Activated T-cell treated with anti-CD3 and anti-CD28 coated beads for 1 hour (primary cell): ENCODE measurements around the gene LDB2.

Source experiments
- DNase-seq: peaks from one replicate; pipeline ENCODE4 v3.0.0-alpha.2; 2020; ENCODE audit warnings: low read depth

Gene LDB2

DNA sequence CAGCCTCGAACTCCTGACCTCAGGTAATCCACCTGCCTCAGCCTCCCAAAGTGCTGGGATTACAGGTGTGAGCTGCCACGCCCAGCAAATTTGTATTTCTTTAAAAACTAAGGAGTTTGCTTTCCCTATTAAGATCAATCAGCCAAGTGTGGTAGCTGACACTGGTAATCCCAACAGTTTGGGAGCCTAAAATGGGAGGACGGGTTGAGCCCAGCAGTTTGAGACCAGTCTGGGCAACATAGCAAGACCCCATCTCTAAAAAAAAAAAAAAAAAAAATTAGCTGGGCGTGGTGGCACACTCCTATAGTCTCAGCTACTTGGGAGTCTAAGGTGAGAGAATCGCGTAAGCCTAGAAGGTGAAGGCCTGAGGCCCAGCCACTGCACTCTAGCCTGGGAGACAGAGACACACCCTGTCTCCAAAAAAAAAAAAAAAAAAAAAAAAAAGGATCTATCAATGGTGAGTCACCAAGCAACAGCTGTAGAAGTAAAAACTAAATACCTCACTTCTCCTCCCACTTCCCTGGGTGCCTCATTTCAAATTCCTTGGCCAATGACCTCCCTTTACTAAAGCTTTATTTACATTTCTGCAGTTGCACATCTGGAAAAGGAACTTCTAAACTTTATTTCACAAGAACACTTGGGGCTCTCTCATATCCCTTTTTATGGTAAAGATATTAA, 54.5 kb downstream of the LDB2 start:
- no peak for DNase-seq

DNA sequence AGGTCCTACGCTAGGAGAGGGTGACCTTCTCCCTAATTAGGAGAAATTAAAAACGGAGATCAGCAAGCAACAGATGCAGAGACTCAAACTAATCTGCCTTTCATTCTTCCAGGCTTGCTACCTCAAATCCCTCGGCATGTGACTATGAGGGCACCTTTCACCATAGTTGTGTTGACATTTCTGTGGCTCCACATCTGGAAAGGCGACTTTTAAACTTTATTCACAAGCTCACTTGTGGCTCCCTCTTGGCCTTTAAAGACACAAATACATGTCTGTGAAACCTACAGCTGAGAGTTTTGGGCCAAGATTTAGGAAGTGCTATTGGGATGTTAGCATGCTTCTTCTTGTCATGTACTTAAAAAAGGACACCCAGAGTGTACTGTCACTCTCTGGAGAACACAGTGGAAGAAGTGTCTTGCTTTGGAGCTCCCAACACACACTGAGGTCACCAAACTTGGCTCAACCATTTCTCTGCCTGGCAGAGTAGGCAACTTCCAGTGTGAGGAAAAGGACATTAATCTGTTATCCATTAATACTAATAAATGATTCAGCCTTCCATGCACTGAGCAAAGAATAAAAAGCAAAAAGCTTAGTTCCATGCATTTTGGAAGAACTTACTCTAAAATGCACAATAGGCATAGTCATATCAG, 60.1 kb downstream of the LDB2 start:
- DNase-seq: no peak

DNA sequence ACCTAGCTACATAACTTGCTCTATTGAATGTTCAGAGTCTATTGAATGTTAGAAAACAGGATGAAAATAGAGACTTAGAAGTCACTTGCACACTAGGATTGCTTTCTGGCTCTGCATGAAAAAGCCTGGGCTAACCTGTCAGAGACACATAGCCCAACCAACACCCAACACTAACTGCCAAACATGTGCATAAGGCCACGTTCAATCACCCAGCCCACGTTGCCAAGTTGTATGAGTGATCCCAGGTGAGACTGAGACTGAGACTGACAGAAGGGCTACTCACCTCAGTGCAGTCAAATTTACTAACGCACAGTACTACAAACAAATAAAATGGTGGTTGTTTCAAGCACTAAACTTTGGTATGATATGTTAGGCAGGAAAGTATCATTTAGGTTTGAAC, 61.0 kb downstream of the LDB2 start:
- no peak for DNase-seq

DNA sequence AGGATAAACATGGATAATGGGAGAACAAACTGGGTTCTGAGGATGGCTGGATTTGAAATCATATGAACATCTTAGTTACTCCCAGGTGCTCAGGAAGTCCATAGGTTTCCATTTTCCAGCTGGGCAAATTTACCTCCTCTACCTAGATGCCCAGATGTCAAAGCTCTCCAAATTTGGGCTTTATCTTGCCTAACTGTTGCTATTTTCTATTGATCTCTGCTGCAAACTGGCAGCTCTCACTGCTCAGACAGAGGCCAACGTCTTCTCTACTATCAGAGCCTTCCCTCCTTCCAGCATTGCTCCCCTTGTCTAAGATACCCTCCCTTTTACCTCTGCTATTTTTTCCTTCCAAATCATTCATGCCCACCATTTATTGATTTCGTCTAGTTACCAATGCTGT, 62.1 kb downstream of the LDB2 start:
- no peak for DNase-seq

DNA sequence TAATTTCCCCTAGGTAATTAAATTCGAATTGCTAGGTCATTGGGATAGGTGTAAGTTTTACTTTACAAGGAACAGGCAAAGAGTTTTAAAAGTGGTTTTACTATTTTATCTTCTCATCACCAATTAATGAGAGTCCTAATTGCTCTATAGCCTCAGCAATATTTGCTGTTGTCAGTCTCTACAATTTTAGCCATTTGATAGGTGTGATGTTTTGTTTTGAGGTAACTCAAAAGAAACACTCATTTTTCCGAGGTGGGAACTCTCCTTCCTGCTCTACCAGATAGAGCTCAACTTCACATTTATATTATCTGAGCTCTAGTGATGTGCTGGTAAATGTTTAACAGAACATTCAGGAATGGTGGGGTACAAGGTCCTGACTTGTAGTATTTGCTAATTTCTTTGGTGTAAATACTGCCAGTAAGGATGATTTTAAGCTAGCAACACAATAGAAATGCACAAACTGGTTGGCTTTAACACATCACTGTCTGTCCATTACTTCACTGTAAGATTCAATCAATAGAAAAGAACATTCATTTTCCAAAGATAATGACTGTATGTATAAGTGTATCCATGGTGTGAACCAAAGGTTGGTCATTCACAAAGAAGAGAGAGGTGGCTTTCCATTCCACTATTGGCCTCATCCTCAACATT, 62.7 kb downstream of the LDB2 start:
- DNase-seq: no peak

DNA sequence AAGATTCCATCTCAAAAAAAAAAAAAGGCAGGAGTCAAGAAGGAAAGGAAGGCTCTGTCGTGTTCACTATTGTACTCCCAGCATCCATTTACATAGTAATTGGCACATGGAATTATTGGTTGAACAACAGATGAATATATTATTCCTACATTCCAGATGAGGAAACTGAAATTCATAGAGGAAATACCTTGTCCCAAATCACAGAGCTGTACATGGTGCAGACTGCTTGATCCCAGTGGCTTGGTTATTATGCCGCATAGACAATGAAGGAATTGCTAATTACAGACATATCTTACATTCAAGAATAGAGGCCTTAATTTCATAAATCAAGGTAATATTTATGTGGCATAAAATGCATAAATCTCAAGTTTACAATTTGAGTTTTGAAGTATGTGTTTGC, 63.6 kb downstream of the LDB2 start:
- no peak for DNase-seq

DNA sequence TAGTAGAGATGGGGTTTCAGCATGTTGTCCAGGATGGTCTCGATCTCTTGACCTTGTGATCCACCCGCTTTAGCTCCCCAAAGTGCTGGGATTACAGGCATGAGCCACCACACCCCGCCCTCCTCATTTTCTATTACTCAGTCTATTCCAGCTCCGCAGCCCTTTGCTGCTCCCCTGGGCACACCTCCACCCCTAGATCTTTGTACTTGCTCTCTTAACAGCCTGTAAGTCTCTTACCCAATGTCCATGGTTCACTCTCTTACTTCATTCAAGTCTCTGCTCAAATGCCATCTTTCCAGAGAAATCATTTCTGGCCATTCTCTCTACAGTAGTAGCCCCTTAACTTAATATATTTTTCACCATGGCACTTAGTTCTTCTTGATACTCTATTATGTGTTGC, 64.7 kb downstream of the LDB2 start:
- DNase-seq: no peak

DNA sequence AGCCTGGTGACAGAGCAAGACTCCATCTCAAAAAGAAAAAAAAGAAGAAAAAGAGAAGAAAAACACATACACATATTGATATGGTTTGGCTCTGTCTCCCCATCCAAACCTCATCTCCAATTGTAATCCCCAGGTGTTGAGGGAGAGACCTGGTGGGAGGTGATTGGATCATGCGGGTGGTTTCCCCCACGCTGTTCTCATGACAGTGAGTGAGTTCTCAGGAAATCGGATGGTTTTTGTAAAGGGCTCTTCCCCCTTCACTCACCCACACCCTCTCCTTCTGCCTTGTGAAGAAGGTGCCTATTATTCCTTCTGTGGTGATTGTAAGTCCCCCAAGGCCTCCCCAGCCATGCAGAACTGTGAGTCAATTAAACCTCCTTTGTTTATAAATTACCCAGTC, 68.4 kb downstream of the LDB2 start:
- no peak for DNase-seq

DNA sequence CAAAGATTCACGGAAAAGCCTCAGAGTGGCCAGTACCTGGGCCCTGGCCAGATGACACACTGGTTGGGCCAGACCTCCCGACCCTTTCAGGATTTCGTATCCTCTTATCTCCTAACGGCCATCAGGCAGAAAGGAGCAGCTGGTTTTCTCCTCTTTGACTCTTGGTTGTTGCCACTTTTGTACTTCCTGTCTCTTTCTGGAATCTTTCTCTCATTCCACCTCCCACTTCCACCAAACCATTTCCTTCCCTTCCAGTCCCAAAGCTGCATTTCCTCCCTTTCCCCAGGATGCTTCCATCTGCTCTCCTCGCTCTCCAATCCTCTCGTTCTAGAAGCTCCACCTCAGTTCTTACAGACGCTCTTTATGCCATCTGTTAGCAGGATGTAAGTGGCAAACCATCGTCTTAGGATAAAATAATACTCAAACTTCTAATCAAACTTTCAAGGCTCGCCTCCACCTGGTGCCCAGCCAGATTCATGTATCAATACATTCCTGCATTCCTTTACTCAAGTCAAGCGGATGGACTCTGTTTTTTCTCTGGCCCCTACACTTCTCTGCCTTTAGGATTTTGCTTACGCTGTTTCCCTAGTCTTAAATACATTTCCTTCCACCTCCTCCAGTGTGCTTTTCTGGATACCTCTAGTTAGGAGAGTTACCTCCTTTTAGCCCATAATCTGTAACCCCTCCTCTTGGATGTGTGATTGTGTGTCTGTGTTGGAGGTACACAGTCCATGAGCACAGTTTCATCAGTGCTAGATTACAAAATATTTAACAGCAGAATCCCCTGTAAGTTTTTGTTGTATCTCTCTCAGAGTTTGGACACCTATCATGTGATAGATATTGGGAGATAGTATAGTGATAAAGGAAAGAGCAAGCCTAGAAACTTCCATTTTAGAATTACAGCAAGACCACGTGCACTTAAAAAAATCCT, 70.4 kb downstream of the LDB2 start:
- DNase-seq: no peak

DNA sequence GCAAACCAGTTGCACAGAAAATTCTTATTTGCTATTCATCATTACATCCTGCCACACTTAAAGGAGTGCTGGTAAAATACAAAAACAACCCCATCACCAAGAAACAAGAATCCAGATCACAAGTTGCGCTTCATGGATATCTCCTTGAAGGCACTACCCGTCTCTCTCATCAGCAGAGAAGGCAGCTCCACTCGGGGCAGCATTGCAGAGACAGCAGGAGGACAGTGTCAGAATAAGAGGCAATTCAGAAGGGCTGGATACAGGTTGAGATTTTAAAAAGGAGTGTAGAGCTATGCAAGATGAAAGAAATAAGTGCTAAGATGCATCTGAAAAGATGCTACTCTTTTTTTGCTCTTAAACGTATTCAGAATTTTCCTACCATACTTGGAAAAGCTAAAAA, 71.4 kb downstream of the LDB2 start:
- no peak for DNase-seq

DNA sequence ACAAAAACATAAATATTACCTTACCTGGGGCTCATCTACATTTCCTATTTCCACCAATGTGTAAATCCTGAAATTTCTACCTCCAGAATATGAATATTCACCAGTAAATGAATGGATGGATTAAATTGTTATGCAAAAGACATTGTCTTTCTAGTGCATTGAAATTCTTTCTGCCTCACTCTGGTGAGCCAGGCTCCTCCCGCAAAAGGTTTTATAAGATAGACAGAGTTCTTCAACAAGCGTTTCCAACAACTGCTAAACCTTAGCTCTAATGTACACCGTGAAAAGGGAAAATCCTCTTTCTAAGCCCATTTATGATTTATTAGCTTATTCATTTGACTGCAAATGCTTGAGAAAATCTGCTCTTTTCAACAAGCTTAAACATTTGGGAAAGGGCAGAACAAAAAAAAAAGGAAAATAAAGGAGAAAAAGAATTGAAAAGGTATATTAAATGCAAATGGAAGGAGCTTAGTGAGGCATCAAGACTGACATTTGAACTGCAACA, 72.0 kb downstream of the LDB2 start:
- no peak for DNase-seq

DNA sequence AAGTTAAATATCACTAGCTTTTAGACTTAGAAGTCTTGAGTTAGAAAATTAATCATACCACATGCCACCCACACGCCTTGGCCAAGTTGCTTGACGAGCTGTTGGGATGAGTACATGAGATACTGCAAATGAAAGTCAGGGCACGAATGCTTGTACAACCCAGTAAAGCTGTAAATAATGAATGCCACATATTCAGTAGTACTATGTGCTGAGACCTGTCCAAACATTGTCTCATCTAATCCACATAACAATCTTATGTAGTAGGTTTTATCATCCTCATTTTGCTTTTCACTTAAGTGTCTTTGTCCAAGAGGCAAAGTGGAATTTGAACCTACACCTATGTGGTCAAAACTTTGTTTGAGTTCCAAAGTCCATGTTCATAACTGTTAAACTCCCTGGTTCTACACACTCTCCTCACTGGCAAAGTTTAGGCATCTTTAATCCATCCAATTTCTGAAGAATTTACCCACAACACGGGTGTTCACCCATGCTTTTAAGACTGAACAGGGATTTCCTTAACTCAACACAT, 74.1 kb downstream of the LDB2 start:
- no peak for DNase-seq

DNA sequence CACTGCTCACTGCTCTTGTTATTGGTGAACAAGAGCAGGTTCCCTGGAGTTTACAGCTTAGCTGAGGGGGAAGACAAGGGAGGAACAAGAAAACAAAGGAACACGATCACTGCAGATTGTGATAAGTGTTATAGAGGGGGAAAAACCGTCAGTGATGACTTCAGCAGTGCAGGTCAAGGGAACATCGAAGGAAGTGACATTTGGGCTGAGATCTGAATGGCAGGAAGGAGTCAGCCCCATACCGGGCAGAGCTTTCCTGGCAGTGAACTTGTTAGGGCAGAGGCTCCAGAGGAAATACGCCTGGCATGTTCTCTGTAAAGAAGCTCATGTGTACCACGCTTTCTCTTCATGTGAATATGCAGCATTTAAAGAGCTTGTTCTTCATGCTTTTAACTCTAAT, 78.1 kb downstream of the LDB2 start:
- no peak for DNase-seq

DNA sequence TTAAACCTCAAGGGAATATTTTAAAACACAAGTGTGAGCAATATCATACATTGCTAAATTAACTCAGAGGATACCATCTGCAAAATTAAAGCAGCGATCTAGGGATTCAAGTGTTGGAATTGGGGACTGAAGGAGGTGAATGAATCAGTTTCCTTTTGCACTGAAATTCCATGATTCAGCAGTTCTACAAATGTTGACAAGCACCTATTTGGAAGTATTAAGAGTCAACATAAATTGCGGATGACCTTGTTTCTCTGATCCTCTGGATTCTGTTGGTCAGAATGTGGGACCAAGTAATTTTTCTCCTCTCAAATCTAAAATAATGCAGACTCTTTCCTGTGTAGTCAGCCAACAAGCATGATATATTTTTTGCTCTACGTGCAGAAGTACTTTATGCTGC, 78.8 kb downstream of the LDB2 start:
- DNase-seq: no peak

DNA sequence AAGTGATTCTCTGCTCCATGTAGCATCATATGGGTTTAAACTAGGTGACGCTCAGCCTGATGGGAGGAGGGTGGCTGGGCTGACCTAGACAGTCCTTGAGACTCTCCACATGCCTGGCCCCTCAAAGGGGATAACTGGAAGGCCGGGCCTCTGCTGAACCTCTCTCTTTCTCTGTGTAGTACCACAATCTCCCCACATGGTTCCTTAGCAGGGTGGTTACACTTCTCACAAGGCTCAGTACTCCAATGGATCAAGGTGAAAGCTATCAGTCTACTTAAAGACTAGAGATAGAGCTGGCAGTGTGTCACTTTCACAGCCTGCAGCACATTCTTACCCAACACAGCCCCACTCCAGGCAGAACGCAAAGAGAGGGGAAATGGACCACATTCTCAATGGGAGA, 80.4 kb downstream of the LDB2 start:
- no peak for DNase-seq

DNA sequence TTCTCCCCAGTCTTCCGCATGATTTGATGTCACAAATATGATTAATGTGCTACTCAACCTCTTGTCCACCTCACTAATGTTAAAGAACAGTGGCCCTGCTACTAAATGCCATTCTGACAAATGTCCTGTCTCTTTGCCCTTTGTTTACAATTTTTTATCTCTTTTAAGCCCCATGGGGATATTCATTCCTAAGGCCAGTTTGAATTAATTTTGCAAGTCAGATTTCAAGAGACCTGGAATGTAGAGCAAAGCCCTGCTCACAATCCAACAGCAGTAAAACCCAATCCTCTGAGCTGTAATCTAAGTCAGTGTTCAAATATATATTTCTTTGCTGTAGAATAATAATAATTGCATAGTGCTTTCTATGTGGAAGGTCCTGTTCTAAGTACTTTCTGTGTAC, 81.2 kb downstream of the LDB2 start:
- no peak for DNase-seq

DNA sequence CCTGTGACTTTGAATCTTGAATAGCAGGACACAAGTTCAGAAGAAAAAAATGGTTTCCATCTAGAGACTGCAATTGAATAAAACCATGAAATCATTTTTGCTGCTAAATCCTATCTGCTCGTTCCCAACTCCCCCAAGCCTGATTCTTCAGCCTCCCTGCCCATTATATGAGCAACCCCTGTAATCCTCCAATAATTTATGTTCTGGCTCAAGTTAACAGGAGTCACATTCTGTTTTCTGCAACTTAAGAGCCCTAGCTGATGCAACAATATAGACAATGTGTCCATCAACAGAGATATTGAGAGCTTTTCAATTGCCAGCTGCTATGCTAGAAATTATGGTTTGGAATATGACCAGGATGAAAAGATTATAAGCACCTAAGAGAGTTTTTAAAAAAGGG, 84.1 kb downstream of the LDB2 start:
- DNase-seq: no peak

DNA sequence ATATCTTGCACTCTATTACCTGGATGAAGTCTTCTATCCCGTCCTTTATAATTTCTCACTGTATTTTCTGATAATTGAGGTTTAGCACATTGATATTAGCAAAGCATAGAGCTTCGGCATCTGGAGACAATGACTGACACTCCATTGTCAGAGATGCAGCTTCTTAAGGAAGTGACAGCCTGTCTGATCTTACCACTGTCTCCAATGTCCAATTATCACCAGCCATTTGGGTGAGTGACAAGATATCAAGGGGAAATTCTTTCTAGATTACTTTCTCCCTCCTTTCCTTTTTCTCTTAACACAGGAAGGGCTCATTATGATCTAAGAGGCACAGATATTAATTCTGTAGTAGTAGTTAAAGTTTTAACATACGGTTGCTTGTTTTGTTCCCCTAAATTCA, 86.4 kb downstream of the LDB2 start:
- DNase-seq: no peak

DNA sequence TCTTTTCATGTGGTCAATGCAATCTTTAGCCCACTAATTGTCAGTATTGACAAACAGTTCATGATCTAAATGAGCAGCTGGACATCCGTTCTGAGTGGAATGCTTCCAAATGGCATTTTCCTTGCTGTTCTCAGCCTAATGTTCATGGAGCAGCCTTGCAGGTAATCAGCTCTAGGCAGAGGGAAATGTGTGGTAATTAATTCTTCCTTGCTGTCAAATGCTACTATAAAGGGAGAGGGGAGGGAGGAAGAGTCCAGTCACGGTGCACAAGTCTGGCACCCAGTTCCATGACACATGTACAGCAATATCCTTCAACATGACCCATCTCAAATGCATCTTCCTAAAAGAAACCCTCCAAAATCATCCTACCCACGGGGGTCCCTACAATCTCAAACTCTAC, 88.5 kb downstream of the LDB2 start:
- no peak for DNase-seq

DNA sequence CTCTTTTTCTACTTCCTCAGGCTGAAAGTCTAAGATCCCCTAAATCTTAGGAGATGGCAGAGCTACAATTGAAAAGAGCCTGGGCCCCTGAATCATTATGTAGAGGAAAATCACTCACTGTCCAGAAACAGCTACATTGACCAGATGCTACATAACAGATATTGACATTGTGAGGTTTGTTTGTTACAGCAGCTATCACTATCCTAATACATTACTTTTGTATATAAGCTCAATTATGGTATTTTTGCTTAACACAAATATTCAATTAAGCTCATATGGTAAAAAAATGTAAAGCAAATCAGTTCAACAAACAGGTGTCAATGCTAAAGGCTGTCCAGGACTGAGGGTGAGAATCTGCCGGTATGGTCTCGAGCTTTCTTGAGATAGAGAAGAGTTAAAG, 89.4 kb downstream of the LDB2 start:
- DNase-seq: no peak

DNA sequence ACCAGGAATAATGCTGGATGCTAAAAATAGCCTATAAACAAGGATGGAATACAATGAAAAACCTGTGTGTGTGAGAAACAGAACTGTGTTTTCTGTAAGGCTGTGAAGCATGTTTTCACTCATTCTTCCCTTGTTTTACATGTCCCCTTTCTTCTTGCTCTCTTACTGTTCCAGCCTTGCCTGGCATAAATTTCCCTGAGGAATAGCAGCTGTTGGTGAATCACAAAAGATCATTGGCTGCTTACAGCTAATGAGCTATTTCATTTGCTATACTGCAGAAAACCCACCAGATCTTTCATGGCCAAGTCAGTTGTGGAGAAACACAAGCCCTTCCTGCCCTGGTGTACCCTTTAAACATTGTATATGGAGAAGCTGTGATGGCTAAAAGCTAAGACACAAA, 91.1 kb downstream of the LDB2 start:
- DNase-seq: no peak

DNA sequence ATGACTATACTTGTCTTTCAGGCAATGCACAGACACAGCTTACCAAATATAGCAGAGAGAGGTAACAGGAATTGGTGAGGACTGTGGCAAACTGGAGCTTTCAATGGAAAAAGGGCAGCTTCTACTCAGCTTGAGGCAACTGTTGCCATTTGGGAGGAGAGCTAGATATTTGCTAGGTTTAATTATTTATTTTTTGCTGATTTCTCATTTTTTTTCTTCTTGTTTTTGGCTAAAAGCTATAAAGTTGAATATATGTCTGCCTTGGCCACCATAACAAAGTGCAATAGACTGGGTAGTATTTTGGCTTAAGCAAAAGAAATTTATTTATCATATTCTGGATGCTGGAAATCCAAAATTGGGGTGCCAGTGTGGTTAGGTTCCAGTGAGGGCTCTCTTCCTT, 93.9 kb downstream of the LDB2 start:
- no peak for DNase-seq
